Measurements from ENCODE around the gene PAPSS1.
"Not testable (repeated sequence)": the region's sequence is repeated elsewhere in the genome, so short reads cannot be mapped to it uniquely, and the experiment has no call there.

PAPSS1 gene

GRCh38 chr4:107689912-107690587 is 30.0 kb downstream of the PAPSS1 start:
- no peak for DNase-seq (ENCODE audit: low read depth in 2 of 2)

GRCh38 chr4:107688421-107688820 is 31.6 kb downstream of the PAPSS1 start:
- no peak for DNase-seq (ENCODE audit: low read depth in 2 of 2)

- no peak for DNase-seq (ENCODE audit: low read depth in 2 of 2)
Measured at GRCh38 chr4:107685740-107686139, 34.3 kb downstream of the PAPSS1 start.

- DNase-seq (ENCODE audit: low read depth in 2 of 2): no peak
Measured at GRCh38 chr4:107683873-107684272, 36.2 kb downstream of the PAPSS1 start.

DNA sequence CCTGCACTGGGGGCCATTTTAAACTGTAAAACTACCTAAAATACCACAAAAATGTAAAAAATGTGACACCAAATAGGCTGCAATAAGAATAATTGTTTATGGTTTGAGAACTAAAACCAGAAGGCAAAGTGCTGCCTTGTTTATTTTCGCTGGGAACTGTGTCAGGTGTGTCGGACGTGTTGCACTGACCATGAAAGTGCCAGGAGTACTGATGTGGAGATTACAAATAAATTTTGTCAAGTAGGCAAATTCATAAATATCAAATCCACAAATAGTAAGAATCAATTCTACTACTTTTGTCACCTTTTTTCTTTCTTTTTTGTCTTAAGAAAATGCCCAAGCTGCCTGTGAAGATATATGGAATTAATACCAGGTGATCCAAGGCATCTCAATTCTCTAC is 37.7 kb downstream of the PAPSS1 start:
- DNase-seq (ENCODE audit: low read depth in 2 of 2): no peak

DNA sequence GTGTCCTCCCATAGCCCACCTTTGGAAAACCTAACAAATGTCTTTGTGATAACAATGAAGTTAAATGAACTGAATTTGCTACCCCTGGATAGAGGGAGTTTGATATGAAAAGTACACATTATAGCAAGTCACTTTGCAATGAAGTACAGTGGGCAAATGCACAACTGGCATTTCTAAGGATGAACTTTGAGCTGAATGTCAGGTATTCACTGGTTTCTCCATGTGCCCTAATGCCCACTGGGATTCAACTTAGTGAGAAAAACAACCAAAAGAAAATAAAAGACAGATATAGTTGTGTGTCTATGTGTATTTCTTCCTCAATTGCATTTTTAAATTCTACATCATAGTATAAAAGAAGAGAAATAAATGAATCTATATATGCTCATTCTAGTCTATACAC is 51.0 kb downstream of the PAPSS1 start:
- no peak for DNase-seq (ENCODE audit: low read depth in 2 of 2)

- DNase-seq (ENCODE audit: low read depth in 2 of 2): no peak
Measured at GRCh38 chr4:107666134-107666533, 53.9 kb downstream of the PAPSS1 start.

- no peak for DNase-seq (ENCODE audit: low read depth in 2 of 2)
Measured at GRCh38 chr4:107665001-107665400, 55.0 kb downstream of the PAPSS1 start.

- no peak for DNase-seq (ENCODE audit: low read depth in 2 of 2)
Measured at GRCh38 chr4:107658400-107659336, 61.4 kb downstream of the PAPSS1 start.

GRCh38 chr4:107655289-107655688 is 64.7 kb downstream of the PAPSS1 start:
- no peak for DNase-seq (ENCODE audit: low read depth in 2 of 2)

DNA sequence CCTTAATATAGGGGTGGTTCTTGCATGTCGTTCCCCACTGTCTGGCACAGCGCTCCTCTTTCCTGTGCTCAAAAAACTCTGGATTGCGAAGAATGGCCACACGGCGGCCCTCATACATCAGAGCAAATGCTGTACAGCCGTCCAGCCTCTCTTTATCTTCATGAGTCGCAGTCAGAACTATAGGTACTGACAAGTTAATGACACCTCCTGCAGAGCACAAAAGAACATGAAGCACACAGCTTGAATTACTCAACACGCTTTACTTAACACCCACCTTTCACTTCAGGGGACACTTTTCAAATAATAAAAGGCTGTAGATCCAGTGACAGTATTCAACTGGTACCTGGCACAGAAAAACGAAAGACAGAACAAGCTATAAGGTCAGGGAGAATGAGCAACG is 65.3 kb downstream of the PAPSS1 start:
- DNase-seq (ENCODE audit: low read depth in 2 of 2): no peak

DNA sequence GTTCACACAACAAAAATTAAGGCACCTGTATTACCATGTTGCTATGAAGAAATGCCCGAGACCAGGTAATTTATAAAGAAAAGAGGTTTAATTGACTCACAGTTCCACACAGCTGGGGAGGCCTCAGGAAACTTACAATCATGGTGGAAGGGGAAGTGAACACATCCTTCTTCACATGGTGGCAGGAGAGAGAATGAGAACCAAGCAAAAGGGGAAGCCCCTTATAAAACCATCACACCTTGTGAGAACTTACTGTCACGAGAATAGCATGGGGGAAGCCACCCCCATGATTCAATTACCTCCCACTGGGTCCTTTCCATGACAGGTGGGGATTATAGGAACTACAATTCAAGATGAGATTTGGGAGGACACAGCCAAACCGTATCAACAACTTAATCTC is 68.6 kb downstream of the PAPSS1 start:
- not testable (repeated sequence) for DNase-seq (ENCODE audit: low read depth in 2 of 2)

DNA sequence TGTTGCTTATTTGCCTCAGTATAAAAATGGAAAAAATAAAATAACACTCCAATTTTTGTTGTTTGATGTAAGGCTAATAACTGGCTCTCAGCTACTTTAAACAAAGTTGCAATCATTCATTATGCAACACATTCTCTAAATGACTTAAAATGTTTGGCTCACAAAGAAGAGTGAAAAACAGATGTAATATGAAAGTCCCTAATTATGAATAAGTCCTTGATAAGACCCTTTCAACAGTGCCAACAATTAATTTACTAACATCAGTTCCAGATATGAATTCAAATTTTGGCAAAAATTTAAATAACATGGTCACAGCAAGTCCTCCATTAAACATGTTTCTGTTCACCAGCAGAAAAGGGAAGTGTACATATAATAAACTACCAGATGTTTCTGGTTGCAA is 69.8 kb downstream of the PAPSS1 start:
- DNase-seq (ENCODE audit: low read depth in 2 of 2): no peak

DNA sequence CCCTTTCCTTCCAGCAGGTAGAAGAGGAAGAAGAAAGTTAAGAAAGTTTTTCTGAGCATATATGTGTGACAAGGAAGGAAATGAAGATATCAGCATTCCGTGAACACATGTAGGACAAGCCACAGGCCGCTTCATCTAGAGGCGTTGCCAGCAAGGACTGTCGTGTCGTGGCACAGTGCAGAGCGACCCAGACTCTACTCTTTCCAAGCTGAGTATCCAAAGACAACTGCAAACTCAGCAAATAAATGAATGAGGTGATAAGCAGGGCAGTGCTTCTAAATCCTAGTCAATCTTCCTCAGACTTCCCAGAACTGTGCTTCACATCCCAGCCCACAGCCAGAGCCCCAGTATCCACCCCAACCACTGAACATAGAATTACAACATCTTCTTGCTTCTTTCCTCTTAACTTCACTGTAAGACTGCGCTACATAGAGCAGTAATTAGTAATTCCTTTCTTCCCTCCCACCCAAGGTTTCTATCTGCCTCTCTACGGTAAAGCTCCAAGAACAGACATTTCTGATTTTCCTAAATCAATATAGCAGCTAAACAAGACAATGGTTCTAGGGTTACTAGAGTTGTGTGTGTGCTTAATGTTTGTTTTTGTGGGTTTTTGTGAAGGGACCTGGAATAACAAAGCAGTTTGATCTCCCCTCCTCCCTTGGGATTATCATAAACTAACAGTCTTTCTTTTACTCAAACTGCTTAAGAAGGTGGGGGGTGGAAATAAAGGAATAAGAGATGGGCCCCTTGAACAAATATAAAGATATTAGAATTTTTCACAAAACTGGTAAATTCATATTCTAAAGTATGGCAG is 71.6 kb downstream of the PAPSS1 start:
- DNase-seq (ENCODE audit: low read depth in 2 of 2): no peak

- no peak for DNase-seq (ENCODE audit: low read depth in 2 of 2)
Measured at GRCh38 chr4:107647591-107647990, 72.4 kb downstream of the PAPSS1 start.

GRCh38 chr4:107645604-107646003 is 74.4 kb downstream of the PAPSS1 start:
- DNase-seq (ENCODE audit: low read depth in 2 of 2): no peak

- DNase-seq (ENCODE audit: low read depth in 2 of 2): no peak
Measured at GRCh38 chr4:107643021-107643420, 77.0 kb downstream of the PAPSS1 start.

- DNase-seq (ENCODE audit: low read depth in 2 of 2): no peak
Measured at GRCh38 chr4:107640878-107641277, 79.2 kb downstream of the PAPSS1 start.

- DNase-seq (ENCODE audit: low read depth in 2 of 2): no peak
Measured at GRCh38 chr4:107640197-107640596, 79.8 kb downstream of the PAPSS1 start.

- no peak for DNase-seq (ENCODE audit: low read depth in 2 of 2)
Measured at GRCh38 chr4:107635735-107636134, 84.3 kb downstream of the PAPSS1 start.

- DNase-seq (ENCODE audit: low read depth in 2 of 2): no peak
Measured at GRCh38 chr4:107631560-107631959, 88.5 kb downstream of the PAPSS1 start.

DNA sequence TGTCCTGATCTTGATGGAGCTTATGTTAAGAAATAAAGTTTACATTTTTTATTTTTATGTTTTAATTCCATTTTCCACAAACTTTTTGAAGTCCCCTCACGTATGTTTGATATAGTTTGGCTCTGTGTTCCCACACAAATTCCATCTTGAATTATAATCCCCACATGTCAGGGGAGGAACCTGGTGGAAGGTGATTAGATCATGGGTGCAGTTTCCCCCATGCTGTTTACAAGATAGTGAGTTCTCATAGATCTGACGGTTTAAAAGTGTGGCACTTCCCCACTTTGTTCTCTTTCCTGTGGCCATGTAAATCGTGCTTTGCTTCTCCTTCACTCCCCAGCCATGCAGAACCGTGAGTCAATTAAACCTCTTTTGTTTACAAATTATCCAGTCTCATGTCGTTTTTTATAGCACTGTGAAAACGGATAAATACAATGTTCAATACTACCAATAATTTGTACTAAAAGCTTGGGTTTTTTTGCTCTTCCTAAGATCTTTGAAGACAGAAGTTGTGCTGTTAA is 89.8 kb downstream of the PAPSS1 start:
- no peak for DNase-seq (ENCODE audit: low read depth in 2 of 2)
